D721Med (cell line): ENCODE results near the gene ULK4.
"Not testable (repeated sequence)": the region's sequence is repeated elsewhere in the genome, so short reads cannot be mapped to it uniquely, and the experiment has no call there.

Experiments
- DNase-seq: peaks from one replicate; pipeline ENCODE4 v3.0.0; 2011; ENCODE audit warnings: low spot score; ENCODE audit not compliant: insufficient read length
- FAIRE-seq: peaks from 2 replicates; lab custom pipeline; 2011; peaks lifted over from hg19 to GRCh38; lab: Jason Lieb, UNC
- TF ChIP-seq, protein P1 (sequence below): IDR thresholded peaks from 2 replicates; pipeline ENCODE4 v1.5.1; 2012; ENCODE audit warnings: mild to moderate bottlenecking, control low read depth; ENCODE audit not compliant: insufficient read depth; ENCODE audit errors: missing control alignments

ULK4 gene

DNA sequence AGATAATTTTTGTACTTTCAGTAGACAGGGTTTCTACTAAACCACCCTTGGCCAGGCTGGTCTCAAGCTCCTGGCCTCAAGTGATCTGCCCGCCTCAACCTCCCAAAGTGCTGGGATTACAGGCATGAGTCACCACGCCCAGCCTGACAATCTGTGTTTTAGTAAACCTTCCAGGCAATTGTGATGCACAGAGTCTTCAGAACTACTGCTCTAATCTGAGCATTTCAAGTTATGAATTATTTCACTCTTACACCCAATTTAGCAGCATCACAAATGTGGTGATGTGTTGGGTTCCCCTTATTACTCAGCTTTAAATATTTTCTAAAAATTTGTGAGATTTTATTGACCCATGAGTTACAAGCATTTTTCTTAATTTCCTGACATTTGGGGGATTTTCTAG is 94.4 kb downstream of the ULK4 start:
- no peak for FAIRE-seq
- TF ChIP-seq, protein P1, sequence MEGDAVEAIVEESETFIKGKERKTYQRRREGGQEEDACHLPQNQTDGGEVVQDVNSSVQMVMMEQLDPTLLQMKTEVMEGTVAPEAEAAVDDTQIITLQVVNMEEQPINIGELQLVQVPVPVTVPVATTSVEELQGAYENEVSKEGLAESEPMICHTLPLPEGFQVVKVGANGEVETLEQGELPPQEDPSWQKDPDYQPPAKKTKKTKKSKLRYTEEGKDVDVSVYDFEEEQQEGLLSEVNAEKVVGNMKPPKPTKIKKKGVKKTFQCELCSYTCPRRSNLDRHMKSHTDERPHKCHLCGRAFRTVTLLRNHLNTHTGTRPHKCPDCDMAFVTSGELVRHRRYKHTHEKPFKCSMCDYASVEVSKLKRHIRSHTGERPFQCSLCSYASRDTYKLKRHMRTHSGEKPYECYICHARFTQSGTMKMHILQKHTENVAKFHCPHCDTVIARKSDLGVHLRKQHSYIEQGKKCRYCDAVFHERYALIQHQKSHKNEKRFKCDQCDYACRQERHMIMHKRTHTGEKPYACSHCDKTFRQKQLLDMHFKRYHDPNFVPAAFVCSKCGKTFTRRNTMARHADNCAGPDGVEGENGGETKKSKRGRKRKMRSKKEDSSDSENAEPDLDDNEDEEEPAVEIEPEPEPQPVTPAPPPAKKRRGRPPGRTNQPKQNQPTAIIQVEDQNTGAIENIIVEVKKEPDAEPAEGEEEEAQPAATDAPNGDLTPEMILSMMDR: no peak
- no peak for DNase-seq

DNA sequence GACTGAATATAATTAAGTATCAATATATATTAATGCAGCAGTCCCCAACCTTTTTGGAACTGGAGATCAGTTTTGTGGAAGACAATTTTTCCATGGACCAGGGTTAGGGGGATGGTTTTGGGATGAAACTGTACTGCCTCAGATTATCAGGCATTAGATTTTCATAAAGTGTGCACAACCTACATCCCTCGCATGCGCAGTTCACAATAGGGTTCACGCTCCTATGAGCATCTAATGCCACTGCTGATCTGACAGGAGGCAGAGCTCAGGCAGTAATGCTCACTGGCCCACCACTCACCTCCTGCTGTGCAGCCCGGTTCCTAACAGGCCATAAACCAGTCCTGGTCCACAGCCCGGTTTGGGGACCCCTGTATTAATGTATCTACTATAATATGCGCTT is 95.6 kb downstream of the ULK4 start:
- FAIRE-seq (no peak), DNase-seq (no peak)
- TF ChIP-seq, protein P1: no peak

DNA sequence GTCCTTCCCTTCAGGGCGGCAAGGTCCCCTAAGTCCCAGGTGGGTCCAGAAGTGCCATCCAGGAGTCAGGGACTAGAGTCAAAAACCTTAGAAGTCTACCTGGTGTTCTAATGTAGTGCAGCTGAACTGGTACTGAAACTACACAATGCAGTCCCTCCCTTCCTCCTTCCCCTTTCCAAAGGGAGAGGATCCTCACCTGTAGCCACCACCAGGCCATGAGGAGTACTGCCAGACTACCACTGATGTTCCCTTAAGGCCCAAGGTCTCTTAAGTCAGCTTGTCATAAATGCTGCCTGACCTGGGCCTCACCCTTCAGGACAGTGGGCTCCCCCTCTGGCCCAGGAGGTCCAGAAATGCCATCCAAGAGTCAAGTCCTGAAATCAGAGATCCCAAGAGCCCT is 98.9 kb downstream of the ULK4 start:
- TF ChIP-seq, protein P1: no peak
- FAIRE-seq: no peak
- no peak for DNase-seq

DNA sequence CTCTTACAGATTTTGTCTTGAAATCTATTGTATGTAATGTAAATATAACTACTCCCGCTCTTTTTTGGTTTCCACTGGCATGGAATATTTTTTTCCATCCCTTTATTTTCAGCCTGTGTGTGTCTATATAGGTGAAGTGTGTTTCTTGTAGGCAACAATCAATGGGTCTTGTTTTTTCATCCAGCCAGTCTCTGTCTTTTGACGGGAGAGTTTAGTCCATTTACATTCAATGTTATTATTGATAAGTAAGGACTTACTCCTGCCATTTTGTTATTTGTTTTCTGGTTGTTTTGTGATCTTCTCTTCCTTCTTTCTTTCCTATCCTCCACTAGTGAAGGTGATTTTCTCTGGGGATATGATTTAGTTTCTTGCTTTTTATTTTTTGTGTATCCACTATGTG is 101.4 kb downstream of the ULK4 start:
- not testable (repeated sequence) for FAIRE-seq, DNase-seq

DNA sequence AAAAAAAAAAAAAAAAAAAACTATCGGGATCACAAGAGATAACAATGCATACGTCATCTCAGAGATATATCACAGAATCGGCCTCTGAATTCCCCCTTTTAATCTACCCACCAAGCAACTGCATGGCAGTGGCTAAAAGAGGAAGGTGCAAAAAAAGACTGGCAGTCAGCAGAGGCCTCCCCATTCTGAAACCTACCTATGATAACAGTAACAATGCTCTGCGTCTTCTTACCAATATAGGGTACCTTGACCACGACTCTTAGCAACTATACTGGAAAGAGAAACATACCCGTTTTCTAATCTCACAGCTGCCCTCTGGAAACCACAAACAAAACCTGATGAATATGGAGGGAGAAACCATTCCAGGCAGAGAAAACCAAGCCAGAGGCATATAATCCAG is 106.9 kb downstream of the ULK4 start:
- DNase-seq (no peak), FAIRE-seq (no peak)
- TF ChIP-seq, protein P1: no peak

DNA sequence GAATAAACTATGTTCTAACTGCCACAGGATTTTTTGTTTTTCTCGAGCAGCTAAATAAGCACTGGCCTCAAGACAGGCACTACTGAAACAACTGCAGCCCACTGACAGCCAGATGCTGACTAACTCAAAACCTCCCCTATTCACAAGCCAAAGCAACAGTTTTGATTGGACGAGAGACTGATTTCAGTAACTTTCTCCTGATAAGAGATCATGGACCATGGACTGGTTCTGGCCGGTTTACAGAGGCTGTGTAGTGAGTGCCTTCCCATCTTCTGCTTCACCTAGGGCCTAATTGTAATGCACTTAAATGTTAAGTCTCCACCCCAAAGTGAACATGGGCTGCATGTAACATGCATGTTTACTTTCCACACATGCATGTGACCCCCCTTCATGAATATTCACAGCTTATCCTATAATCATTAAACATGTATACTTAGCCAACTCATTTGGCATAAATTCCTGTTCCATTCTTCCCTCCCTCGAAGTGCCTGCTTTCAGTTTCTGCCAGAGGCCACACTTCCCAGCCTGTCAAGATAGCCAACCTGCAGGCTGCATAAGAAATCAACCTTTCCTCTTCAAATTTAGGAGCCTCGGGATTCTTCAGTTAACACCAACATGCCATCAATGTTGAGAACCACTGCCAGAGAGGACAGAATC is 108.2 kb downstream of the ULK4 start:
- DNase-seq (no peak), FAIRE-seq (no peak)
- TF ChIP-seq, protein P1: no peak

DNA sequence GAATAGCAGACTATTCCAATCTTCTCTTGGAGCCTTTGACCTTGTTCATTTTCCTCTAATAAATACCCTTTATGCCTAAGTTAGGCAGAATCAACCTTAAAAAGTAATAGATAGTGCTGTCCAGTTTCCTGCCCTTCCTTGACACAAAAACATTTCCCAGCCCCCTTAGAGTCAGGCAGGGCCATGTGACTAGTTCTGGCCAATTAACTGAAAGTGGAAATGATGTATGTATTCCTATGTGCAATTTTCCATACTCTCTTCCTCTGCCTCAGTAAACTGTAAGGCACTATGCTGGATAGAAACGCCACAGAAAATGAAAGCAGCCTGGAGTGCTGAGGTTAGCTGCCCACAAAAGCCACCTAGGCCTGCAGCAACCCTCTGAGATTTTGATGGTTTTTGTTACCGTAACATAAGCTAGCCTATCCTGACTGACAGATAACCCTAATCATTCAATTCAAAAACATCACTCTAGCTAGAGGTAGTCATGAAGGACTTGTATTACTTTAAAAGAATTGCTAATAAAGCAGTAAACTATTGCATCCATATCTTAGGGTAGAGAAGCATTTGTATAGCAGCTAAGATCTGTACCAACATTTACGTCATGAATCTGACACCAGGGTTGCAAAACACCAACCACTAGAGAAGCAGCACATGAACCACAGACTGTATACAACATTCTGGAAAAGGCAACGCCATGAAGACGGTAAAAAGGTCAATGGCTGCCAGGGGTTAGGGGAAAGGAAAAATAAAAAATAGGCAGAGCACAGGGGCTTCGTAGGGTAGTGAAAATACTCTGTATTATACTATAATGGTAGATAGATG is 112.9 kb downstream of the ULK4 start:
- FAIRE-seq (no peak), DNase-seq (no peak)
- TF ChIP-seq, protein P1: no peak
